B cell (primary cell): Measurements from ENCODE around the gene BATF3. TPM values are rescaled to one million over a fixed set of nuclear protein-coding genes. Genes with fewer than 3 reads are reported as not detected.

Experiments
- ATAC-seq: fragments of 200-7000 bp; cut with Tn5 transposase; one replicate; pipeline ENCODE4 v1.10.0; 2021; ENCODE audit warnings: low read depth, mild to moderate bottlenecking, moderate number of reproducible peaks, moderate library complexity
- CTCF ChIA-PET: fragments of 350-600 bp; sonication (Branson Sonifier 250); formaldehyde crosslinking; loops from one replicate; lab custom pipeline; 2021; ENCODE audit warnings: antibody characterized with exemption, inconsistent platforms; lab: Charles Lee
- POLR2A ChIA-PET: fragments of 350-600 bp; sonication (Branson Sonifier 250); formaldehyde crosslinking; loops from one replicate; lab custom pipeline; 2021; ENCODE audit warnings: antibody characterized with exemption; lab: Charles Lee
- DNase-seq: peaks from one replicate; pipeline ENCODE4 v3.0.0; 2013
- H2AFZ ChIP-seq: 2 replicates; pipeline ENCODE4 v1.6.1; 2012; ENCODE audit warnings: mild to moderate bottlenecking, low read depth, low read length; ENCODE audit not compliant: insufficient read depth, poor library complexity, severe bottlenecking
- H3K27ac ChIP-seq, 2 donors: 1 replicate in 1 of 2; 2 replicates in 1 of 2; pipeline ENCODE4 v1.5.1; 2012 to 2013; ENCODE audit warnings: low read length in 2 of 2, mild to moderate bottlenecking in 2 of 2, moderate library complexity in 1 of 2
- H3K27me3 ChIP-seq, 4 experiments: fragments of 200-600 bp in 1 of 4; sonication (generic) in 1 of 4; replicated peaks in 1 of 4; 1 replicate in 2 of 4; 2 replicates in 2 of 4; pipeline versions ENCODE4 v1.6.1 to v1.7.0; 2013 to 2016; ENCODE audit warnings: low read length in 3 of 4, mild to moderate bottlenecking in 2 of 4, mixed read lengths in 1 of 4, moderate library complexity in 1 of 4; ENCODE audit not compliant: insufficient read depth in 4 of 4, control insufficient read depth in 3 of 4; ENCODE audit errors: control extremely low read depth in 1 of 4
- H3K36me3 ChIP-seq, 2 experiments: replicated peaks in 1 of 2; 1 replicate in 1 of 2; 2 replicates in 1 of 2; pipeline versions ENCODE4 v1.6.1 to v1.7.1; 2013; ENCODE audit warnings: low read length in 1 of 2; ENCODE audit not compliant: insufficient read depth in 2 of 2, control insufficient read depth in 1 of 2; ENCODE audit errors: control extremely low read depth in 1 of 2, extremely low read depth in 1 of 2
- H3K4me1 ChIP-seq, 2 donors: fragments of 200-600 bp in 1 of 2; sonication (generic) in 1 of 2; 1 replicate in 1 of 2; 2 replicates in 1 of 2; pipeline versions ENCODE4 v1.5.1 to v1.6.1; 2013 to 2017; ENCODE audit warnings: low read length in 2 of 2; ENCODE audit not compliant: control insufficient read depth in 2 of 2, insufficient read depth in 2 of 2
- H3K4me2 ChIP-seq: replicated peaks from 2 replicates; pipeline ENCODE3; 2012; ENCODE audit warnings: mild to moderate bottlenecking, low read depth, low read length; ENCODE audit not compliant: poor library complexity, severe bottlenecking
- H3K4me3 ChIP-seq, 5 experiments: fragments of 200-600 bp in 1 of 5; sonication (generic) in 1 of 5; 1 replicate in 3 of 5; 2 replicates in 2 of 5; pipeline versions ENCODE4 v1.5.1 to v1.7.0; 2011 to 2016; ENCODE audit warnings: low read length in 4 of 5, mild to moderate bottlenecking in 4 of 5, low read depth in 2 of 5, control low read depth in 1 of 5, moderate library complexity in 1 of 5; ENCODE audit not compliant: insufficient read depth in 1 of 5; ENCODE audit errors: control extremely low read depth in 1 of 5, extremely low read depth in 1 of 5
- H3K79me2 ChIP-seq: fragments of 200-600 bp; sonication (generic); one replicate; pipeline ENCODE4 v1.6.0; 2016; ENCODE audit warnings: low read length; ENCODE audit not compliant: control insufficient read depth, insufficient read depth
- H3K9ac ChIP-seq: fragments of 200-600 bp; sonication (generic); 2 replicates; pipeline ENCODE4 v1.6.1; 2017; ENCODE audit warnings: mild to moderate bottlenecking, low read length, moderate library complexity
- H3K9me3 ChIP-seq, 3 donors: one replicate each; pipeline versions ENCODE4 v1.6.1 to v1.7.1; 2013; ENCODE audit warnings: low read length in 2 of 3; ENCODE audit not compliant: control insufficient read depth in 2 of 3, insufficient read depth in 1 of 3; ENCODE audit errors: control extremely low read depth in 1 of 3
- H4K20me1 ChIP-seq: 2 replicates; pipeline ENCODE4 v1.6.0; 2012; ENCODE audit warnings: mild to moderate bottlenecking, low read length; ENCODE audit not compliant: insufficient read depth, control insufficient read depth, poor library complexity, severe bottlenecking
- H3K27ac Mint-ChIP-seq: one replicate; pipeline ENCODE4 v1.8.0; 2021; ENCODE audit warnings: mixed read lengths
- H3K27me3 Mint-ChIP-seq: one replicate; pipeline ENCODE4 v1.8.0; 2021; ENCODE audit warnings: mixed read lengths
- H3K4me1 Mint-ChIP-seq: one replicate; pipeline ENCODE4 v1.8.0; 2021; ENCODE audit warnings: mixed read lengths
- H3K4me3 Mint-ChIP-seq: one replicate; pipeline ENCODE4 v1.8.0; 2021; ENCODE audit warnings: mixed read lengths
- H3K9me3 Mint-ChIP-seq: one replicate; pipeline ENCODE4 v1.8.0; 2022; ENCODE audit warnings: mixed read lengths; ENCODE audit not compliant: insufficient read depth
- CTCF ChIP-seq: fragments of 200-600 bp; IDR thresholded peaks from one replicate; pipeline ENCODE4 v1.8.0; 2022; ENCODE audit warnings: antibody characterized with exemption, mild to moderate bottlenecking
- EZH2 ChIP-seq: IDR thresholded peaks from 2 replicates; pipeline ENCODE4 v1.6.1; 2012; ENCODE audit warnings: borderline replicate concordance, low read depth, mild to moderate bottlenecking, moderate library complexity, low read length; ENCODE audit not compliant: insufficient read depth, poor library complexity, severe bottlenecking
- WGBS: methylation state at CpG from one replicate; pipeline ENCODE4 v1.1.5; 2013; ENCODE audit warnings: missing lambda C conversion rate; ENCODE audit not compliant: insufficient coverage; 5-methylcytosine and 5-hydroxymethylcytosine counted together
- intact Hi-C: fragments of 100-400 bp; cut with micrococcal nuclease; formaldehyde crosslinking; loops from one replicate; pipeline ENCODE4 v1.10.0; 2022
- polyA plus RNA-seq: library from polyadenylated mRNA; depleted of rRNA; stranded (reverse); fragments of >200 nt; gene quantifications from 2 replicates; pipeline ENCODE4 v1.2.3, GENCODE V29; 2012
- total RNA-seq, 2 donors: library from RNA; stranded (reverse); fragments of 120-200 nt in 1 of 2; gene quantifications; 1 replicate in 1 of 2; 2 replicates in 1 of 2; pipeline versions ENCODE4 v1.2.3 to v1.2.4, GENCODE V29; 2013 to 2022

Gene BATF3
- total and polyA plus RNA-seq, 2 donors (not counting 1 experiment from before 2014, with no cell fraction given), result 0.36 to 1.9 TPM

- H3K27me3 Mint-ChIP-seq, result no peaks in the 10 kb centered on the region
- H3K4me3 ChIP-seq, result no peak overlapping the region
- no peak overlapping the region for H3K4me3 Mint-ChIP-seq
- ATAC-seq (no peak), DNase-seq (no peak)
- no peak overlapping the region for H3K9ac ChIP-seq
- TF ChIP-seq EZH2 (no peak), CTCF (no peak)
- H3K4me2 ChIP-seq, result no peak overlapping the region
- H3K27ac ChIP-seq, result no peak overlapping the region
- H3K36me3 ChIP-seq, result no peaks in the 10 kb centered on the region
- H3K9me3 ChIP-seq, result no peaks in the 10 kb centered on the region
- peaks cover 0 to 9% (median 0%) of the 10 kb centered on the region in 4 experiments for H3K27me3 ChIP-seq
- H3K4me1 Mint-ChIP-seq, result peaks cover 20% of the 10 kb centered on the region
- 100% methylated on average over 5 of the region's 10 CpGs for WGBS
- H3K79me2 ChIP-seq, result no peaks in the 10 kb centered on the region
- intact Hi-C loops, result no loop called here
- H4K20me1 ChIP-seq, result no peaks in the 10 kb centered on the region
- H3K4me1 ChIP-seq, result peaks cover 11 to 30% of the 10 kb centered on the region in 2 donors
- ChIA-PET POLR2A (no interaction called here), CTCF (interaction anchor here (1.0 to 3.1 kb wide), 25 partner anchors 9 to 331 kb away, joined by 3 to 90 read pairs (median 6); partner anchors contain the start of genes NSL1 and TATDN3)
- no peak overlapping the region for H3K27ac Mint-ChIP-seq
- no peaks in the 10 kb centered on the region for H3K9me3 Mint-ChIP-seq
- H2AFZ ChIP-seq, result no peak overlapping the region
Measured at GRCh38 chr1:212666116-212666775, 33.4 kb downstream of the BATF3 start.
